ENCODE results near the gene DHRS12.
"Not testable (repeated sequence)": the region's sequence is repeated elsewhere in the genome, so short reads cannot be mapped to it uniquely, and the experiment has no call there.

Gene DHRS12

GRCh38 chr13:51828730-51829567, 25.0 kb upstream of the DHRS12 start:
- DNase-seq (ENCODE audit: low read depth in 3 of 3) = no peak

GRCh38 chr13:51827254-51827653, 23.3 kb upstream of the DHRS12 start:
- DNase-seq (ENCODE audit: low read depth in 3 of 3) = no peak

- no peak for DNase-seq (ENCODE audit: low read depth in 3 of 3)
Measured at GRCh38 chr13:51826606-51827005, 22.6 kb upstream of the DHRS12 start.

GRCh38 chr13:51825681-51826254, 21.8 kb upstream of the DHRS12 start:
- no peak for DNase-seq (ENCODE audit: low read depth in 3 of 3)

GRCh38 chr13:51825165-51825592, 21.2 kb upstream of the DHRS12 start:
- no peak for DNase-seq (ENCODE audit: low read depth in 3 of 3)

- DNase-seq (ENCODE audit: low read depth in 3 of 3) = not testable (repeated sequence)
Measured at GRCh38 chr13:51824712-51825111, 20.7 kb upstream of the DHRS12 start.

- no peak for DNase-seq (ENCODE audit: low read depth in 3 of 3)
Measured at GRCh38 chr13:51823863-51824262, 19.9 kb upstream of the DHRS12 start.

- no peak for DNase-seq (ENCODE audit: low read depth in 3 of 3)
Measured at GRCh38 chr13:51823359-51823758, 19.4 kb upstream of the DHRS12 start.

- DNase-seq (ENCODE audit: low read depth in 3 of 3) = no peak
Measured at GRCh38 chr13:51822106-51822815, 18.3 kb upstream of the DHRS12 start.

GRCh38 chr13:51821606-51822005, 17.6 kb upstream of the DHRS12 start:
- DNase-seq (ENCODE audit: low read depth in 3 of 3) = no peak

- no peak for DNase-seq (ENCODE audit: low read depth in 3 of 3)
Measured at GRCh38 chr13:51820016-51820597, 16.1 kb upstream of the DHRS12 start.

- DNase-seq (ENCODE audit: low read depth in 3 of 3) = no peak
Measured at GRCh38 chr13:51819544-51819943, 15.6 kb upstream of the DHRS12 start.

- DNase-seq (ENCODE audit: low read depth in 3 of 3) = no peak
Measured at GRCh38 chr13:51818781-51819511, 15.0 kb upstream of the DHRS12 start.

GRCh38 chr13:51818276-51818675, 14.3 kb upstream of the DHRS12 start:
- no peak for DNase-seq (ENCODE audit: low read depth in 3 of 3)

- no peak for DNase-seq (ENCODE audit: low read depth in 3 of 3)
Measured at GRCh38 chr13:51817717-51818116, 13.8 kb upstream of the DHRS12 start.

GRCh38 chr13:51816604-51817249, 12.8 kb upstream of the DHRS12 start:
- no peak for DNase-seq (ENCODE audit: low read depth in 3 of 3)

- DNase-seq (ENCODE audit: low read depth in 3 of 3) = no peak
Measured at GRCh38 chr13:51815848-51816247, 11.9 kb upstream of the DHRS12 start.

- DNase-seq (ENCODE audit: low read depth in 3 of 3) = peak in 1 of 3 donors; percentile 58
Measured at GRCh38 chr13:51814825-51815650, 11.1 kb upstream of the DHRS12 start.

GRCh38 chr13:51814071-51814470, 10.1 kb upstream of the DHRS12 start:
- no peak for DNase-seq (ENCODE audit: low read depth in 3 of 3)

GRCh38 chr13:51811920-51812451, 8.0 kb upstream of the DHRS12 start:
- no peak for DNase-seq (ENCODE audit: low read depth in 3 of 3)
